H1 (cell line): Measurements from ENCODE around the gene PIGK. TPM values are rescaled to one million over a fixed set of nuclear protein-coding genes. Genes with fewer than 3 reads are reported as not detected.

ENCODE experiments used
- CTCF ChIA-PET: fragments of 300-600 bp; sonication (Branson Sonifier 250); formaldehyde crosslinking; loops from one replicate; lab custom pipeline; 2021; ENCODE audit not compliant: partially characterized antibody; lab: Charles Lee
- POLR2A ChIA-PET: fragments of 300-600 bp; sonication (Branson Sonifier 250); formaldehyde crosslinking; loops from one replicate; lab custom pipeline; 2021; ENCODE audit warnings: inconsistent platforms; ENCODE audit not compliant: partially characterized antibody; lab: Charles Lee
- DNase-seq, 2 experiments: peaks; one replicate each; pipeline versions ENCODE4 v3.0.0 to v3.0.0-alpha.2; 2010 to 2022; ENCODE audit warnings: low spot score in 2 of 2, low read depth in 1 of 2, mixed read lengths in 1 of 2
- FAIRE-seq: peaks from 2 replicates; lab custom pipeline; 2011; peaks lifted over from hg19 to GRCh38; lab: Jason Lieb, UNC
- H2AFZ ChIP-seq: 2 replicates; pipeline ENCODE4 v1.8.1; 2012; ENCODE audit warnings: low read length, inconsistent platforms
- H2AK5ac ChIP-seq: 2 replicates; pipeline ENCODE4 v1.6.1; 2013; ENCODE audit warnings: low read depth, low read length
- H2BK120ac ChIP-seq: replicated peaks from 2 replicates; pipeline ENCODE3; 2013; ENCODE audit warnings: low read depth, low read length, inconsistent platforms
- H2BK12ac ChIP-seq: 2 replicates; pipeline ENCODE4 v1.6.1; 2013; ENCODE audit warnings: low read depth, low read length
- H2BK15ac ChIP-seq: 2 replicates; pipeline ENCODE4 v1.6.1; 2013; ENCODE audit warnings: low read length
- H2BK20ac ChIP-seq: 2 replicates; pipeline ENCODE4 v1.6.1; 2013; ENCODE audit warnings: low read length
- H2BK5ac ChIP-seq: 2 replicates; pipeline ENCODE4 v1.6.1; 2013; ENCODE audit warnings: low read depth, low read length
- H3K14ac ChIP-seq: 2 replicates; pipeline ENCODE4 v1.6.1; 2013; ENCODE audit warnings: inconsistent platforms; ENCODE audit not compliant: insufficient read length
- H3K18ac ChIP-seq: 2 replicates; pipeline ENCODE4 v1.6.1; 2013; ENCODE audit warnings: low read length; ENCODE audit errors: extremely low read depth
- H3K23ac ChIP-seq: 2 replicates; pipeline ENCODE4 v1.6.1; 2013; ENCODE audit warnings: inconsistent platforms; ENCODE audit not compliant: insufficient read length
- H3K23me2 ChIP-seq: 2 replicates; pipeline ENCODE4 v1.6.1; 2013; ENCODE audit warnings: low read depth, low read length
- H3K27ac ChIP-seq: 2 replicates; pipeline ENCODE4 v1.6.1; 2011; ENCODE audit warnings: low read depth, low read length, inconsistent platforms
- H3K27me3 ChIP-seq, 4 experiments: replicated peaks in 1 of 4; 1 replicate in 1 of 4; 2 replicates in 3 of 4; pipeline versions ENCODE4 v1.6.1 to v1.8.1; 2011 to 2013; ENCODE audit warnings: low read length in 3 of 4, mild to moderate bottlenecking in 3 of 4, inconsistent platforms in 2 of 4, mixed read lengths in 2 of 4, moderate library complexity in 1 of 4; ENCODE audit not compliant: control insufficient read depth in 3 of 4, insufficient read depth in 3 of 4; ENCODE audit errors: extremely low read depth in 1 of 4
- H3K36me3 ChIP-seq, 4 experiments: 2 replicates each; pipeline versions ENCODE4 v1.6.1 to v1.8.1; 2011 to 2013; ENCODE audit warnings: mild to moderate bottlenecking in 4 of 4, low read length in 3 of 4, moderate library complexity in 2 of 4, control low read depth in 1 of 4, inconsistent platforms in 1 of 4; ENCODE audit not compliant: insufficient read depth in 4 of 4, control insufficient read depth in 2 of 4
- H3K4ac ChIP-seq: replicated peaks from 2 replicates; pipeline ENCODE3; 2013; ENCODE audit warnings: low read length, low read depth, mixed read lengths, inconsistent platforms; ENCODE audit not compliant: insufficient read length
- H3K4me1 ChIP-seq, 4 experiments: replicated peaks in 1 of 4; 1 replicate in 1 of 4; 2 replicates in 3 of 4; pipeline versions ENCODE4 v1.6.1 to v1.8.1; 2011 to 2013; ENCODE audit warnings: low read length in 3 of 4, inconsistent platforms in 2 of 4, mixed read lengths in 1 of 4; ENCODE audit not compliant: insufficient read depth in 4 of 4, control insufficient read depth in 3 of 4
- H3K4me2 ChIP-seq, 2 experiments: 2 replicates each; pipeline versions ENCODE4 v1.6.1 to v1.8.1; 2011 to 2013; ENCODE audit warnings: low read depth in 2 of 2, low read length in 2 of 2, control low read depth in 1 of 2, inconsistent platforms in 1 of 2, mild to moderate bottlenecking in 1 of 2; ENCODE audit not compliant: insufficient read depth in 1 of 2
- H3K4me3 ChIP-seq, 4 experiments: fragments of 200-600, 300-600 bp in 1 of 4; sonication (generic), shearing (Covaris generic), sonication (Bioruptor Twin) in 1 of 4; 2 replicates each; pipeline versions ENCODE4 v1.5.1 to v1.8.1; 2011 to 2016; ENCODE audit warnings: low read length in 4 of 4, low read depth in 3 of 4, control low read depth in 2 of 4, inconsistent platforms in 2 of 4, mild to moderate bottlenecking in 2 of 4, mixed read lengths in 1 of 4, moderate library complexity in 1 of 4; ENCODE audit not compliant: insufficient read depth in 2 of 4; ENCODE audit errors: extremely low read depth in 1 of 4
- H3K56ac ChIP-seq: replicated peaks from 2 replicates; pipeline ENCODE3; 2013; ENCODE audit warnings: low read depth, mild to moderate bottlenecking, mixed read lengths, low read length, inconsistent platforms; ENCODE audit not compliant: insufficient read length
- H3K79me1 ChIP-seq: 2 replicates; pipeline ENCODE4 v1.6.1; 2013; ENCODE audit warnings: low read depth, low read length, control low read depth
- H3K79me2 ChIP-seq, 2 experiments: 2 replicates each; pipeline versions ENCODE4 v1.6.1 to v1.8.1; 2012 to 2013; ENCODE audit warnings: low read length in 2 of 2, mild to moderate bottlenecking in 2 of 2, inconsistent platforms in 1 of 2; ENCODE audit not compliant: insufficient read depth in 2 of 2, control insufficient read depth in 1 of 2
- H3K9ac ChIP-seq, 4 experiments: replicated peaks in 1 of 4; 1 replicate in 1 of 4; 2 replicates in 3 of 4; pipeline versions ENCODE4 v1.6.1 to v1.8.1; 2011 to 2013; ENCODE audit warnings: low read depth in 3 of 4, low read length in 3 of 4, control low read depth in 2 of 4, mild to moderate bottlenecking in 2 of 4, moderate library complexity in 2 of 4, inconsistent platforms in 1 of 4; ENCODE audit errors: extremely low read depth in 1 of 4
- H3K9me3 ChIP-seq, 2 experiments: 2 replicates each; pipeline versions ENCODE4 v1.6.1 to v1.8.1; 2012 to 2013; ENCODE audit warnings: mild to moderate bottlenecking in 2 of 2, moderate library complexity in 2 of 2, control low read depth in 1 of 2, inconsistent platforms in 1 of 2, low read depth in 1 of 2, low read length in 1 of 2, mixed read lengths in 1 of 2; ENCODE audit not compliant: insufficient read depth in 2 of 2
- H4K20me1 ChIP-seq, 2 experiments: replicated peaks in 1 of 2; 2 replicates each; pipeline versions ENCODE3 to v1.8.1; 2011 to 2013; ENCODE audit warnings: inconsistent platforms in 2 of 2, low read length in 2 of 2, mild to moderate bottlenecking in 1 of 2; ENCODE audit not compliant: insufficient read depth in 2 of 2, control insufficient read depth in 1 of 2
- H4K5ac ChIP-seq: 2 replicates; pipeline ENCODE4 v1.6.1; 2013; ENCODE audit warnings: low read length, low read depth, mixed read lengths, inconsistent platforms; ENCODE audit not compliant: insufficient read length
- H4K8ac ChIP-seq: 2 replicates; pipeline ENCODE4 v1.8.0; 2013; ENCODE audit warnings: mild to moderate bottlenecking, moderate library complexity, low read length, inconsistent platforms; ENCODE audit not compliant: insufficient read depth; ENCODE audit errors: extremely low read depth
- H4K91ac ChIP-seq: replicated peaks from 2 replicates; pipeline ENCODE3; 2013; ENCODE audit warnings: low read length, mixed read lengths, inconsistent platforms; ENCODE audit not compliant: insufficient read length
- CHD1 ChIP-seq: IDR thresholded peaks from 2 replicates; pipeline ENCODE4 v1.6.1; 2012; ENCODE audit warnings: low read depth, low read length, improper control_type of control experiment
- HDAC2 ChIP-seq, 2 experiments: fragments of 300-600 bp in 1 of 2; sonication (generic) in 1 of 2; IDR thresholded peaks; 2 replicates each; pipeline ENCODE4 v1.6.1; 2011 to 2012; ENCODE audit warnings: low read depth in 2 of 2, low read length in 2 of 2, mild to moderate bottlenecking in 2 of 2, moderate library complexity in 2 of 2, borderline replicate concordance in 1 of 2, inconsistent platforms in 1 of 2
- JUN ChIP-seq: IDR thresholded peaks from 2 replicates; pipeline ENCODE4 v1.6.1; 2011; ENCODE audit warnings: low read depth, mild to moderate bottlenecking, improper control_type of control experiment, low read length
- KDM1A ChIP-seq: fragments of 200-600, 300-600 bp; sonication (generic); IDR thresholded peaks from 2 replicates; pipeline ENCODE4 v1.7.1; 2016; ENCODE audit warnings: mild to moderate bottlenecking, low read length, borderline replicate concordance
- NANOG ChIP-seq: IDR thresholded peaks from 2 replicates; pipeline ENCODE4 v1.6.1; 2011; ENCODE audit warnings: low read length, low read depth, mild to moderate bottlenecking, inconsistent platforms; ENCODE audit not compliant: insufficient read depth, poor library complexity, severe bottlenecking
- RXRA ChIP-seq: IDR thresholded peaks from 2 replicates; pipeline ENCODE4 v1.6.1; 2011; ENCODE audit warnings: low read depth, mild to moderate bottlenecking, low read length, moderate library complexity; ENCODE audit not compliant: insufficient read depth
- SAP30 ChIP-seq: fragments of 300-600 bp; sonication (generic); IDR thresholded peaks from 2 replicates; pipeline ENCODE4 v1.7.1; 2012; ENCODE audit warnings: low read length, moderate library complexity, mild to moderate bottlenecking, inconsistent platforms; ENCODE audit not compliant: insufficient read depth, insufficient replicate concordance
- SIRT6 ChIP-seq: IDR thresholded peaks from one replicate; pipeline ENCODE4 v1.7.1; 2012; ENCODE audit warnings: low read length, inconsistent platforms
- SP2 ChIP-seq: IDR thresholded peaks from 2 replicates; pipeline ENCODE4 v1.6.1; 2012; ENCODE audit warnings: mild to moderate bottlenecking, low read length, inconsistent platforms
- SP4 ChIP-seq: IDR thresholded peaks from 2 replicates; pipeline ENCODE4 v1.6.1; 2012; ENCODE audit warnings: low read length, inconsistent platforms
- SRF ChIP-seq: IDR thresholded peaks from 2 replicates; pipeline ENCODE4 v1.6.1; 2011; ENCODE audit warnings: mild to moderate bottlenecking, low read depth, low read length, moderate library complexity
- SUZ12 ChIP-seq: fragments of 200-600 bp; sonication (generic); IDR thresholded peaks from 2 replicates; pipeline ENCODE4 v1.6.1; 2012; ENCODE audit warnings: mild to moderate bottlenecking, inconsistent platforms, low read length, moderate library complexity, mixed read lengths
- TCF12 ChIP-seq: IDR thresholded peaks from 2 replicates; pipeline ENCODE4 v1.6.1; 2011; ENCODE audit warnings: low read depth, mild to moderate bottlenecking, low read length
- ZNF274 ChIP-seq: IDR thresholded peaks from 2 replicates; pipeline ENCODE4 v1.7.0; 2012; ENCODE audit warnings: low read length, borderline replicate concordance; ENCODE audit errors: extremely low read depth
- WGBS, 2 experiments: shearing (Covaris generic) in 1 of 2; methylation state at CpG; one replicate each; pipeline versions ENCODE4 v1.1.6 to v1.1.7; 2013 to 2015; ENCODE audit warnings: low lambda C conversion rate in 2 of 2, mixed read lengths in 2 of 2, inconsistent platforms in 1 of 2, low coverage in 1 of 2, missing lambda C conversion rate in 1 of 2; ENCODE audit not compliant: insufficient replicate concordance in 2 of 2, insufficient coverage in 1 of 2, insufficient read length in 1 of 2; ENCODE audit errors: extremely low coverage in 1 of 2, missing lambda C conversion rate in 1 of 2; 5-methylcytosine and 5-hydroxymethylcytosine counted together
- polyA plus RNA-seq, 7 experiments: library from polyadenylated mRNA; depleted of rRNA in 3 of 7; stranded (reverse) in 5 of 7; unstranded in 2 of 7; fragments of >200 nt in 5 of 7; fragments of 200-250 nt in 2 of 7; gene quantifications; 1 replicate in 5 of 7; 2 replicates in 1 of 7; 4 replicates in 1 of 7; pipeline versions ENCODE4 v1.2.1 to v1.2.3, GENCODE V29; 2011 to 2013; ENCODE audit warnings: missing spikeins in 2 of 7, mixed read lengths in 2 of 7
- total RNA-seq: library from RNA; stranded (reverse); fragmentation: NEBNext Ultra II Directional; extraction: Animal tissue kit (Norgen Biotek cat#: 25700); gene quantifications from 2 replicates; pipeline ENCODE4 v1.2.1, GENCODE V29; 2021
- TF ChIP-seq, protein P1 (sequence below): IDR thresholded peaks from 2 replicates; pipeline ENCODE4 v1.6.1; 2012; ENCODE audit warnings: inconsistent platforms

Gene PIGK
- total and polyA plus RNA-seq, 2 of the 8 experiments (the other 6 are each of a cell fraction or from before 2014, with no cell fraction given): 5.6 to 23.2 TPM

DNA sequence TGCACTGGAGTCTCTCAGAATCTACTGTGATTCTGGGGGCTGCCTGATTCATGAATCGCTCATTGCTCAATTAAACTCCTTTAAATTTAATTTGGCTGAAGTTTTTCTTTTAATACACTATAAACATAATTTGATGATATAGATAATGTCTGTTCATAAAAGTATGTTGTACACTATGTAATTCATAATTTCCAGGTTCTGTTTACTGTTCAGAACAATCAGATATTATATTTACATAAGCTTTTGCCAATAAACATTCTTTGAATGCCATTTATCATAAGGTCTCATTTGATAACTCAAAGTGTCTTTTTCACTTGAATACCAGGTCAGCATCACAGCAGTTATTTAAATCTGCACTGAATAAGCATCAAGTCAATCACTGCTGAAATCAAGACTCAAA, 39.6 kb downstream of the PIGK start:
- Histone ChIP-seq H3K27ac (no peak overlapping the region), H3K9me3 (peaks cover 26 to 41% of the 10 kb centered on the region in 2 experiments), H3K4me3 (no peak overlapping the region), H3K9ac (no peak overlapping the region), H3K23me2 (no peaks in the 10 kb centered on the region), H2BK5ac (no peak overlapping the region), H2BK15ac (no peak overlapping the region), H3K4me1 (no peaks in the 10 kb centered on the region), H4K91ac (no peak overlapping the region), H3K18ac (no peak overlapping the region), H4K8ac (no peak overlapping the region), H3K79me2 (no peaks in the 10 kb centered on the region), H4K5ac (no peak overlapping the region), H3K23ac (no peak overlapping the region), H2BK120ac (no peak overlapping the region), H2AFZ (no peak overlapping the region), H3K36me3 (peaks cover 0 to 4% (median 0%) of the 10 kb centered on the region in 4 experiments; a peak in 4 of 8 replicates), H3K4me2 (no peak overlapping the region), H3K27me3 (no peaks in the 10 kb centered on the region), H2AK5ac (no peak overlapping the region), H3K14ac (no peak overlapping the region), H2BK12ac (no peak overlapping the region), H4K20me1 (no peaks in the 10 kb centered on the region), H2BK20ac (no peak overlapping the region), H3K4ac (no peak overlapping the region), H3K79me1 (no peaks in the 10 kb centered on the region), H3K56ac (no peak overlapping the region)
- no peak for FAIRE-seq
- POLR2A ChIA-PET: no interaction called here
- WGBS, 2 experiments: 80% methylated on average over 1 of the region's 1 CpG; no CpG with 5 or more reads in 1 of the 2 experiments
- DNase-seq: no peak
- CTCF ChIA-PET: interaction anchor here (0.6 kb wide), 1 partner anchor 76 kb away, joined by 3 read pairs; no protein-coding TSS in a partner anchor
- no peak for TF ChIP-seq SP2
- TF ChIP-seq JUN: no peak
- no peak for TF ChIP-seq SUZ12
- no peak for TF ChIP-seq SP4
- TF ChIP-seq CHD1: no peak
- TF ChIP-seq, protein P1, sequence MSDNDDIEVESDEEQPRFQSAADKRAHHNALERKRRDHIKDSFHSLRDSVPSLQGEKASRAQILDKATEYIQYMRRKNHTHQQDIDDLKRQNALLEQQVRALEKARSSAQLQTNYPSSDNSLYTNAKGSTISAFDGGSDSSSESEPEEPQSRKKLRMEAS: no peak
- no peak for TF ChIP-seq HDAC2 (IDR thresholded peaks at IDR 0.05; ENCODE audit: borderline replicate concordance in 1 of 2, low read depth in 2 of 2, low read length in 2 of 2)
- TF ChIP-seq ZNF274: no peak
- no peak for TF ChIP-seq RXRA
- TF ChIP-seq TCF12: no peak
- TF ChIP-seq KDM1A: no peak
- no peak for TF ChIP-seq SIRT6
- no peak for TF ChIP-seq SRF
- no peak for TF ChIP-seq SAP30
- no peak for TF ChIP-seq NANOG
